ENCODE results near the gene NBAS. TPM values are rescaled to one million over a fixed set of nuclear protein-coding genes. Genes with fewer than 3 reads are reported as not detected.
"Not testable (repeated sequence)": the region's sequence is repeated elsewhere in the genome, so short reads cannot be mapped to it uniquely, and the experiment has no call there.

Gene NBAS
- total and polyA plus RNA-seq, 8 donors: 14.5 to 96.2 (median 41.2) TPM

DNA sequence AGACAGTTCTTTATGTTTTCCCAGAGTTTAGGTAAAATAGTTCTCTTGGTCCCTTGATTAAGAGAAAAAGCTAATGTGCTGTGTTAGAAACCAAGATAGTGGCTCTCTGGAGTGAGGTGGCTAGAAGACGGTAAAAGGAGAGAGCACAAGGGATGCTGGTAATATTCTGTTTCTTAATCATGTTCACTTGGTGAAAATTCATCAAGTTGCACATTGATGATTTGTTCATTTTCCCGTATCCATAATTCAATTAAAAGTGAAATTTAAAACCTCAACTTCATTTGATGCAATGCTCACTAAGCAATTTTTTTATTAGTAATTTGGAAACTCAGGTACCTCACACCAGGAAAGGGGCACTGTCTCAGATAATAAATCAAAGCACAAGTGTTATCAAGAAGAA is 113.8 kb downstream of the NBAS start:
- WGBS, 5 donors: 93 to 100% (median 97%) methylated on average over 2 of the region's 2 CpGs

GRCh38 chr2:15446961-15447360 is 114.2 kb downstream of the NBAS start:
- peaks cover 0 to 6% (median 2%) of the 10 kb centered on the region in 4 donors for H3K36me3 ChIP-seq
- H3K4me3 ChIP-seq: no peak overlapping the region
- TF ChIP-seq CTCF (IDR thresholded peaks at IDR 0.05) (no peak), EP300 (IDR thresholded peaks at IDR 0.05) (no peak), POLR2AphosphoS5 (IDR thresholded peaks at IDR 0.05) (no peak), POLR2A (IDR thresholded peaks at IDR 0.05) (no peak)
- H3K4me1 ChIP-seq: peaks cover 0 to 14% (median 4%) of the 10 kb centered on the region in 4 donors
- intact Hi-C loops (cut with DNase I; ENCODE audit: low total_unique reads): no loop called here
- no peaks in the 10 kb centered on the region for H3K27me3 ChIP-seq
- 89 to 93% (median 91%) methylated on average over 4 of the region's 4 CpGs for WGBS, 5 donors
- H3K27ac ChIP-seq: no peak overlapping the region
- no peaks in the 10 kb centered on the region for H3K9me3 ChIP-seq
- no peak for DNase-seq

More for the DNA sequence above, 113.8 kb downstream of the NBAS start:
- no peak for DNase-seq
- Histone ChIP-seq H3K36me3 (peaks cover 0 to 6% (median 2%) of the 10 kb centered on the region in 4 donors), H3K27ac (no peak overlapping the region), H3K4me3 (no peak overlapping the region), H3K27me3 (no peaks in the 10 kb centered on the region), H3K9me3 (no peaks in the 10 kb centered on the region), H3K4me1 (peaks cover 0 to 14% (median 4%) of the 10 kb centered on the region in 4 donors)
- intact Hi-C loops (cut with DNase I; ENCODE audit: low total_unique reads): no loop called here
- TF ChIP-seq POLR2AphosphoS5 (IDR thresholded peaks at IDR 0.05) (no peak), POLR2A (IDR thresholded peaks at IDR 0.05) (no peak), CTCF (IDR thresholded peaks at IDR 0.05) (no peak), EP300 (IDR thresholded peaks at IDR 0.05) (no peak)

DNA sequence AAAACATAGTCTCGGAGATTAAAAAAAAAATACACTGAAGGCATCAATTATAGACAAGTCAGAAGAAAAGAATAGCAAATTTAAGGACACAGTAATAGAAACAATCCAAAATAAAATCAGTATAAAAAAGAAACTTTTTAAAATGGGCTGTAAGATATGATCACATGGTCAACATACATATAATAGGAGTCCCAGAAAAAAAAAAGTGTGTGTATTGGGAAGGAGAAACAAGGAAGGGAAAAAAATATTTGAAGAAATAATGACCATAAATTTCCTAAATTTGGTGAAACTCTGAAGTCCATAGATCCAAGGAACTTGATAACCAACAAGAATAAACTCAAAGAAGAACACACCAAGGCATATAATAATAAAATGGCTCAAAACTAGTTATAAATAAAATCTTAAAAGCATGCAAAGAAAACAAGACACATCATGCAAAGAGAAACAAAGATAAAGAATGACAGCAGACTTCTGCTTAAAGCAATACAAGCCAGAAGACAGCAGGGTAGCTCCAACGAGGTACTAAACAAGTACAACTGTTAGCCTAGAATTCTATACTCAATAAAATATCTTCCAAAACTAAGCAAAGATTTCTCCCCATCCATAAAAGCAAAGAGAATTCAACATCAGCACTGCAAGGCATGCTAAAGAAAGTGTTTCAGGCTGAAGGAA is 115.1 kb downstream of the NBAS start:
- Histone ChIP-seq H3K4me1 (peaks cover 0 to 14% (median 4%) of the 10 kb centered on the region in 4 donors), H3K27ac (no peak overlapping the region), H3K4me3 (no peak overlapping the region), H3K36me3 (peaks cover 0 to 6% (median 2%) of the 10 kb centered on the region in 4 donors), H3K27me3 (no peaks in the 10 kb centered on the region), H3K9me3 (no peaks in the 10 kb centered on the region)
- no peak for DNase-seq
- intact Hi-C loops (cut with DNase I; ENCODE audit: low total_unique reads): no loop called here
- no peak for TF ChIP-seq POLR2A (IDR thresholded peaks at IDR 0.05)
- TF ChIP-seq EP300 (IDR thresholded peaks at IDR 0.05): no peak
- no peak for TF ChIP-seq CTCF (IDR thresholded peaks at IDR 0.05)
- TF ChIP-seq POLR2AphosphoS5 (IDR thresholded peaks at IDR 0.05): no peak
- 90 to 98% (median 94%) methylated on average over 2 of the region's 2 CpGs for WGBS, 5 donors

DNA sequence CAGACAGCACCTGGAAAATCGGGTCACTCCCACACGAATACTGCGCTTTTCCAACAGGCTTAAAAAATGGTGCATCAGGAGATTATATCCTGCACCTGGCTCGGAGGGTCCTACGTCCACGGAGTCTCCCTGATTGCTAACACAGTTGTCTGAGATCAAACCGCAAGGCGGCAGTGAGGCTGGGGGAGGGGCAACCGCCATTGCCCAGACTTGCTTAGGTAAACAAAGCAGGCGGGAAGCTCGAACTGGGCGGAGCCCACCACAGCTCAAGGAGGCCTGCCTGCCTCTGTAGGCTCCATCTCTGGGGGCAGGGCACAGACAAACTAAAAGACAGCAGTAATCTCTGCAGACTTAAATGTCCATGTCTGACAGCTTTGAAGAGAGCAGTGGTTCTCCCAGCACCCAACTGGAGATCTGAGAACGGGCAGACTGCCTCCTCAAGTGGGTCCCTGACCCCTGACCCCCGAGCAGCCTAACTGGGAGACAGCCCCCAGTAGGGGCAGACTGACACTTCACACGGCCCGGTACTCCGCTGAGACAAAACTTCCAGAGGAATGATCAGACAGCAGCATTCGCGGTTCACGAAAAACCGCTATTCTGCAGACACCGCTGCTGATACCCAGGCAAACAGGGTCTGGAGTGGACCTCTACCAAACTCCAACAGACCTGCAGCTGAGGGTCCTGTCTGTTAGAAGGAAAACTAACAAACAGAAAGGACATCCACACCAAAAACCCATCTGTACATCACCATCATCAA is 121.2 kb downstream of the NBAS start:
- H3K9me3 ChIP-seq; H3K27me3 ChIP-seq; intact Hi-C loops (cut with DNase I; ENCODE audit: low total_unique reads); DNase-seq; H3K27ac ChIP-seq; H3K4me3 ChIP-seq; H3K36me3 ChIP-seq; H3K4me1 ChIP-seq: not testable (repeated sequence)
- 91 to 95% (median 94%) methylated on average over 19 to 22 of the region's 22 CpGs for WGBS, 5 donors

DNA sequence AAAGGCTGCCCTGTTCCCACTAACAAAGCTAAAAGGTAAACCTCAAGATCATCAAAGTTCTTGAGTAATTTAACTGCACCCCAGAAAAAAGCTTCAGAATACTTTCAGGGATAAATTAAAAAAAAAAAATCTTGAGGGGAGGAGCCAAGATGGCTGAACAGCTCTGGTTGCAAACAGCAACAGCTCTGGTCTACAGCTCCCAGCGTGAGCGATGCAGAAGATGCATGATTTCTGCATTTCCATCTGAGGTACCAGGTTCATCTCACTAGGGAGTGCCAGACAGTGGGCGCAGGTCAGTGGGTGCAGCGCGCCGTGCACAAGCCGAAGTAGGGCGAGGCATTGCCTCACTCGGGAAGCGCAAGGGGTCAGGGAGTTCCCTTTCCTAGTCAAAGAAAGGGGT is 121.8 kb downstream of the NBAS start:
- intact Hi-C loops (cut with DNase I; ENCODE audit: low total_unique reads); DNase-seq: not testable (repeated sequence)
- WGBS, 5 donors: 98 to 100% (median 98%) methylated on average over 6 to 10 of the region's 10 CpGs

More for the DNA sequence above, 121.8 kb downstream of the NBAS start:
- H3K4me1 ChIP-seq, H3K27me3 ChIP-seq, H3K36me3 ChIP-seq, H3K9me3 ChIP-seq, H3K4me3 ChIP-seq, H3K27ac ChIP-seq: not testable (repeated sequence)
